HepG2 (cell line): Measurements from ENCODE around the gene ANKRD52. TPM values are rescaled to one million over a fixed set of nuclear protein-coding genes. Genes with fewer than 3 reads are reported as not detected.
A peak's percentile ranks its signal among the peaks of the same experiment; 100 is the strongest.

Experiments used
- ATAC-seq: fragments of 200-7000 bp; cut with Tn5 transposase; 3 replicates; pipeline ENCODE4 v1.9.1; 2020; ENCODE audit warnings: mild to moderate bottlenecking, moderate library complexity
- BruUV-seq: library from RNA; stranded (reverse); fragments of 400-500 nt; replicated peaks from 2 replicates; lab custom pipeline; 2021; lab: Mats Ljungman, UMichigan
- CTCF ChIA-PET: fragments of 300-600 bp; formaldehyde crosslinking; extraction: SDS; loops from one replicate; lab custom pipeline; 2021; ENCODE audit warnings: low total read pairs, inconsistent platforms, low intra/inter-chr PET ratio; lab: Yijun Ruan, JAX
- POLR2A ChIA-PET: fragments of 350-600 bp; sonication (Branson Sonifier 250); formaldehyde crosslinking; loops from one replicate; lab custom pipeline; 2020; ENCODE audit warnings: antibody characterized with exemption, inconsistent platforms; lab: Yijun Ruan, JAX
- DNase-seq: peaks from one replicate; pipeline ENCODE4 v3.0.0-alpha.2; 2015; ENCODE audit warnings: low spot score
- FAIRE-seq: peaks from 3 replicates; lab custom pipeline; 2011; peaks lifted over from hg19 to GRCh38; lab: Jason Lieb, UNC
- H2AFZ ChIP-seq: one replicate; pipeline ENCODE4 v1.6.1; 2011; ENCODE audit warnings: low read length, inconsistent platforms
- H3K27ac ChIP-seq: fragments of 300-600 bp; 3 replicates; pipeline ENCODE4 v1.8.0; 2011; ENCODE audit warnings: mixed run types, mild to moderate bottlenecking, mixed read lengths, low read length, inconsistent platforms; ENCODE audit not compliant: insufficient read depth; ENCODE audit errors: extremely low read length
- H3K27me3 ChIP-seq, 2 experiments: fragments of 200-600 bp in 1 of 2; 2 replicates in 1 of 2; 3 replicates in 1 of 2; pipeline versions ENCODE4 v1.6.0 to v1.8.0; 2011; ENCODE audit warnings: low read length in 2 of 2, mild to moderate bottlenecking in 2 of 2, moderate library complexity in 2 of 2, inconsistent platforms in 1 of 2; ENCODE audit not compliant: insufficient read depth in 2 of 2, control insufficient read depth in 1 of 2
- H3K36me3 ChIP-seq, 2 experiments: fragments of 200-600 bp in 1 of 2; replicated peaks in 1 of 2; 2 replicates in 1 of 2; 3 replicates in 1 of 2; pipeline versions ENCODE4 v1.5.1 to v1.8.0; 2011; ENCODE audit warnings: low read length in 2 of 2, inconsistent platforms in 1 of 2; ENCODE audit not compliant: insufficient read depth in 2 of 2, control insufficient read depth in 1 of 2
- H3K4me1 ChIP-seq: 2 replicates; pipeline ENCODE4 v1.5.1; 2012; ENCODE audit warnings: low read length, inconsistent platforms; ENCODE audit not compliant: insufficient read depth
- H3K4me2 ChIP-seq: 2 replicates; pipeline ENCODE4 v1.6.0; 2011; ENCODE audit warnings: low read depth, low read length, inconsistent platforms
- H3K4me3 ChIP-seq, 3 experiments: fragments of 200-600 bp in 1 of 3; sonication (generic), shearing (Covaris generic) in 1 of 3; replicated peaks in 1 of 3; 2 replicates each; pipeline ENCODE4 v1.5.1; 2011 to 2016; ENCODE audit warnings: low read length in 3 of 3, inconsistent platforms in 2 of 3, low read depth in 2 of 3, mild to moderate bottlenecking in 2 of 3, control low read depth in 1 of 3, mixed read lengths in 1 of 3; ENCODE audit not compliant: insufficient read depth in 1 of 3
- H3K79me2 ChIP-seq: one replicate; pipeline ENCODE4 v1.6.1; 2011; ENCODE audit warnings: low read length, inconsistent platforms; ENCODE audit not compliant: insufficient read depth
- H3K9ac ChIP-seq: 2 replicates; pipeline ENCODE4 v1.6.0; 2011; ENCODE audit warnings: mild to moderate bottlenecking, low read depth, low read length, inconsistent platforms; ENCODE audit not compliant: insufficient read depth
- H3K9me3 ChIP-seq: 2 replicates; pipeline ENCODE4 v1.5.1; 2012; ENCODE audit warnings: mild to moderate bottlenecking, low read length
- H4K20me1 ChIP-seq: 2 replicates; pipeline ENCODE4 v1.6.0; 2011; ENCODE audit warnings: inconsistent platforms, mild to moderate bottlenecking, low read length, moderate library complexity; ENCODE audit not compliant: insufficient read depth
- DNMT3B ChIP-seq: conservative IDR thresholded peaks from 2 replicates; pipeline ENCODE4 v1.6.1; 2016; ENCODE audit warnings: missing biosample characterization, control low read depth
- MBD4 ChIP-seq: IDR thresholded peaks from 2 replicates; pipeline ENCODE4 v1.6.1; 2012; ENCODE audit warnings: low read length, inconsistent platforms, borderline replicate concordance
- NFIC ChIP-seq: IDR thresholded peaks from 2 replicates; pipeline ENCODE4 v1.6.1; 2012; ENCODE audit warnings: mild to moderate bottlenecking, low read length, inconsistent platforms
- SNAPC2 ChIP-seq: sonication (generic); formaldehyde crosslinking; IDR thresholded peaks from 2 replicates; pipeline ENCODE4 v1.8.1; 2022; ENCODE audit warnings: mild to moderate bottlenecking, missing genetic modification reagents
- TBP ChIP-seq: sonication (generic); formaldehyde crosslinking; IDR thresholded peaks from 2 replicates; pipeline ENCODE4 v1.5.0; 2020; ENCODE audit warnings: missing genetic modification reagents
- ZBTB26 ChIP-seq: IDR thresholded peaks from 2 replicates; pipeline ENCODE4 v1.6.1; 2016; ENCODE audit warnings: missing compliant biosample characterization, missing genetic modification reagents, borderline replicate concordance
- ZBTB44 ChIP-seq: sonication (generic); formaldehyde crosslinking; IDR thresholded peaks from 2 replicates; pipeline ENCODE4 v1.4.0; 2020; ENCODE audit warnings: missing genetic modification reagents
- ZC3H4 ChIP-seq: sonication (generic); formaldehyde crosslinking; IDR thresholded peaks from 2 replicates; pipeline ENCODE4 v1.4.0; 2020; ENCODE audit warnings: missing genetic modification reagents, borderline replicate concordance
- ZEB1 ChIP-seq: IDR thresholded peaks from 2 replicates; pipeline ENCODE4 v1.6.1; 2012; ENCODE audit warnings: mild to moderate bottlenecking, low read depth, inconsistent platforms; ENCODE audit not compliant: insufficient replicate concordance
- ZFAT ChIP-seq: sonication (generic); formaldehyde crosslinking; conservative IDR thresholded peaks from 2 replicates; pipeline ENCODE4 v1.8.1; 2023; ENCODE audit warnings: missing genetic modification reagents, inconsistent platforms
- ZNF274 ChIP-seq: sonication (generic); formaldehyde crosslinking; IDR thresholded peaks from 2 replicates; pipeline ENCODE4 v1.5.1; 2020; ENCODE audit warnings: mild to moderate bottlenecking, missing genetic modification reagents
- ZNF3 ChIP-seq: IDR thresholded peaks from 2 replicates; pipeline ENCODE4 v1.7.0; 2017; ENCODE audit warnings: inconsistent platforms
- ZNF607 ChIP-seq: sonication (generic); formaldehyde crosslinking; IDR thresholded peaks from 2 replicates; pipeline ENCODE4 v1.5.1; 2020; ENCODE audit warnings: missing genetic modification reagents, mild to moderate bottlenecking, borderline replicate concordance
- ZNF644 ChIP-seq: IDR thresholded peaks from 2 replicates; pipeline ENCODE4 v1.6.1; 2016; ENCODE audit warnings: low read depth
- ZNF737 ChIP-seq: sonication (generic); formaldehyde crosslinking; IDR thresholded peaks from 2 replicates; pipeline ENCODE4 v1.5.0; 2020; ENCODE audit warnings: missing genetic modification reagents, mild to moderate bottlenecking, borderline replicate concordance
- ZNF768 ChIP-seq: sonication (generic); formaldehyde crosslinking; IDR thresholded peaks from 2 replicates; pipeline ENCODE4 v1.4.0; 2020; ENCODE audit warnings: missing genetic modification reagents
- WGBS: methylation state at CpG from one replicate; pipeline ENCODE4 v1.1.6; 2017; ENCODE audit warnings: low lambda C conversion rate; 5-methylcytosine and 5-hydroxymethylcytosine counted together
- in situ Hi-C: cut with HindIII; loops from 2 replicates; pipeline ENCODE4 v1.10.0; 2017; ENCODE audit warnings: low pct_unique_long_range_greater_than_20kb; ENCODE audit not compliant: extremely low pct_ligation_motif_present
- intact Hi-C: fragments of 100-400 bp; cut with micrococcal nuclease; formaldehyde crosslinking; loops from one replicate; pipeline ENCODE4 v1.10.0; 2022; ENCODE audit not compliant: unreplicated experiment
- polyA plus RNA-seq, 8 experiments: library from polyadenylated mRNA; depleted of rRNA in 3 of 8; stranded (reverse) in 7 of 8; unstranded in 1 of 8; fragments of >200 nt; fragmentation: Illumina TruSeq in 4 of 8; extraction: Trizol in 4 of 8; gene quantifications; 2 replicates each; pipeline versions ENCODE4 v1.2.1 to v1.2.3, GENCODE V29; 2011 to 2016; ENCODE audit warnings: low read depth in 4 of 8, missing spikeins in 1 of 8, mixed read lengths in 1 of 8; ENCODE audit not compliant: insufficient read depth in 1 of 8
- total RNA-seq, 5 experiments: library from RNA; depleted of rRNA; stranded (reverse); fragments of >200 nt; fragmentation: Illumina TruSeq; extraction: Trizol; gene quantifications; 2 replicates each; pipeline ENCODE4 v1.2.3, GENCODE V29; 2016; ENCODE audit warnings: low read depth in 1 of 5

The ANKRD52 gene
- total and polyA plus RNA-seq, 2 of the 13 experiments (the other 11 are each of a cell fraction or from before 2014, with no cell fraction given): 7.8 to 9.2 TPM

- no peak overlapping the region for H2AFZ ChIP-seq
- H3K27me3 ChIP-seq: no peaks in the 10 kb centered on the region; a peak in 1 of 5 replicates
- no peaks in the 10 kb centered on the region for H3K9me3 ChIP-seq
- ATAC-seq: no peak
- H3K9ac ChIP-seq: no peak overlapping the region
- BruUV-seq: TSS peak; percentile 14
- H3K27ac ChIP-seq: no peak overlapping the region
- 96% methylated on average over 9 of the region's 9 CpGs for WGBS
- CTCF ChIA-PET: no interaction called here
- no peak overlapping the region for H3K4me2 ChIP-seq
- no peak for FAIRE-seq
- TF ChIP-seq DNMT3B (CRISPR knock-in tag) (no peak), ZBTB26 (no peak), ZNF768 (no peak), MBD4 (no peak), ZNF3 (no peak), NFIC (no peak), ZC3H4 (CRISPR knock-in tag) (no peak), TBP (CRISPR knock-in tag) (no peak), ZNF607 (CRISPR knock-in tag) (no peak), ZNF737 (CRISPR knock-in tag) (no peak), ZBTB44 (CRISPR knock-in tag) (no peak), ZNF274 (no peak), ZEB1 (no peak), ZNF644 (CRISPR knock-in tag) (no peak), ZFAT (CRISPR knock-in tag) (no peak), SNAPC2 (CRISPR knock-in tag) (no peak)
- H3K4me1 ChIP-seq: peaks cover 26% of the 10 kb centered on the region
- intact Hi-C loops (no loop called here), in situ Hi-C loops (no loop called here)
- no peaks in the 10 kb centered on the region for H3K79me2 ChIP-seq
- H3K4me3 ChIP-seq: no peak overlapping the region
- H4K20me1 ChIP-seq: no peaks in the 10 kb centered on the region
- no peak for DNase-seq
- H3K36me3 ChIP-seq: peaks cover 21 to 42% of the 10 kb centered on the region in 2 experiments
- POLR2A ChIA-PET: interaction anchor here (0.6 kb wide), 1 partner anchor 11 kb away, joined by 3 read pairs; no protein-coding TSS in a partner anchor
These were observed 16.5 kb downstream of the ANKRD52 start for GRCh38 chr12:56241424-56242303.
